Transverse colon (tissue), 4 donors: ENCODE measurements around the gene JAZF1. TPM values are rescaled to one million over a fixed set of nuclear protein-coding genes. Genes with fewer than 3 reads are reported as not detected.

ENCODE experiments used
- DNase-seq: peaks from one replicate; pipeline ENCODE4 v3.0.0-alpha.2; 2019
- H3K27ac ChIP-seq, 4 donors: fragments of 200-600 bp; sonication (generic); 2 replicates each; pipeline ENCODE4 v1.5.1; 2016 to 2018; ENCODE audit warnings: inconsistent platforms in 4 of 4
- H3K27me3 ChIP-seq: fragments of 200-600 bp; sonication (generic); 2 replicates; pipeline ENCODE4 v1.5.1; 2017; ENCODE audit warnings: inconsistent platforms
- H3K36me3 ChIP-seq, 4 donors: fragments of 200-600 bp; sonication (generic); 2 replicates each; pipeline ENCODE4 v1.5.1; 2017 to 2019; ENCODE audit warnings: inconsistent platforms in 4 of 4
- H3K4me1 ChIP-seq, 4 donors: fragments of 200-600 bp; sonication (generic); 2 replicates each; pipeline ENCODE4 v1.5.1; 2017 to 2020; ENCODE audit warnings: inconsistent platforms in 4 of 4
- H3K4me3 ChIP-seq, 4 donors: fragments of 200-600 bp; sonication (generic); 1 replicate in 1 of 4; 2 replicates in 3 of 4; pipeline versions ENCODE4 v1.5.1 to v1.6.1; 2017 to 2019; ENCODE audit warnings: inconsistent platforms in 4 of 4
- H3K9me3 ChIP-seq, 2 donors: fragments of 200-600 bp; sonication (generic); 2 replicates each; pipeline ENCODE4 v1.5.1; 2017 to 2019; ENCODE audit warnings: inconsistent platforms in 2 of 2
- CTCF ChIP-seq, 5 experiments: fragments of 200-600 bp in 3 of 5; fragments of 450-650 bp in 2 of 5; sonication (generic) in 3 of 5; IDR thresholded peaks; 1 replicate in 2 of 5; 2 replicates in 3 of 5; pipeline ENCODE4 v1.5.1; 2016 to 2017; ENCODE audit warnings: antibody characterized with exemption in 5 of 5, inconsistent platforms in 3 of 5, mild to moderate bottlenecking in 2 of 5, moderate library complexity in 1 of 5
- EP300 ChIP-seq: sonication (generic); formaldehyde crosslinking; IDR thresholded peaks from one replicate; pipeline ENCODE4 v1.6.1; 2017; ENCODE audit warnings: antibody characterized with exemption, low read depth
- POLR2A ChIP-seq: fragments of 450-650 bp; IDR thresholded peaks from one replicate; pipeline ENCODE4 v1.6.1; 2016; ENCODE audit warnings: antibody characterized with exemption, mild to moderate bottlenecking, moderate library complexity
- POLR2AphosphoS5 ChIP-seq, 3 donors: sonication (generic); formaldehyde crosslinking; IDR thresholded peaks; one replicate each; pipeline ENCODE4 v1.6.1; 2016; ENCODE audit warnings: antibody characterized with exemption in 3 of 3
- WGBS, 2 donors: methylation state at CpG; one replicate each; pipeline ENCODE4 v1.1.5; 2018; ENCODE audit warnings: low coverage in 1 of 2; 5-methylcytosine and 5-hydroxymethylcytosine counted together
- in situ Hi-C, 4 donors: fragments of 200-750 bp; cut with MboI; loops; one replicate each; pipeline versions ENCODE4 v1.15.0 to v1.15.1; 2017; ENCODE audit warnings: low sequenced_read_pairs in 3 of 4, low pct_ligation_motif_present in 1 of 4, low pct_unique_long_range_greater_than_20kb in 1 of 4
- intact Hi-C: fragments of 100-400 bp; cut with DNase I; formaldehyde crosslinking; loops from one replicate; pipeline ENCODE4 v1.15.1; 2023; ENCODE audit warnings: low total_unique reads
- total RNA-seq, 4 donors: library from RNA; depleted of rRNA; stranded (reverse); fragments of >200 nt; gene quantifications; one replicate each; pipeline ENCODE4 v1.1.0, GENCODE V29; 2016

JAZF1 gene
- total RNA-seq, 4 donors from 2014 or later = 11.0 to 12.2 (median 11.5) TPM

- 90 to 95% methylated on average over 2 of the region's 2 CpGs for WGBS, 2 donors
- TF ChIP-seq POLR2A (no peak), EP300 (no peak), CTCF (IDR thresholded peaks at IDR 0.05) (no peak), POLR2AphosphoS5 (IDR thresholded peaks at IDR 0.05) (no peak)
- H3K27ac ChIP-seq = no peak overlapping the region
- in situ Hi-C loops (no loop called here), intact Hi-C loops (no loop called here)
- H3K9me3 ChIP-seq = no peaks in the 10 kb centered on the region
- H3K4me1 ChIP-seq = no peaks in the 10 kb centered on the region
- H3K36me3 ChIP-seq = no peaks in the 10 kb centered on the region
- no peak overlapping the region for H3K4me3 ChIP-seq
- H3K27me3 ChIP-seq = no peaks in the 10 kb centered on the region
- no peak for DNase-seq
Measured at GRCh38 chr7:28048694-28049093, 131.9 kb downstream of the JAZF1 start.

GRCh38 chr7:28046035-28046434, 134.6 kb downstream of the JAZF1 start:
- intact Hi-C loops = no loop called here
- Histone ChIP-seq H3K9me3 (no peaks in the 10 kb centered on the region), H3K27ac (no peak overlapping the region), H3K36me3 (no peaks in the 10 kb centered on the region), H3K4me3 (no peak overlapping the region), H3K27me3 (no peaks in the 10 kb centered on the region), H3K4me1 (peaks cover 0 to 3% (median 0%) of the 10 kb centered on the region in 4 donors)
- TF ChIP-seq POLR2AphosphoS5 (IDR thresholded peaks at IDR 0.05) = no peak
- no peak for TF ChIP-seq POLR2A
- no peak for TF ChIP-seq CTCF (IDR thresholded peaks at IDR 0.05)
- TF ChIP-seq EP300 = no peak
- 90 to 100% methylated on average over 1 to 2 of the region's 2 CpGs for WGBS, 2 donors
- DNase-seq = no peak
- in situ Hi-C loops = no loop called here

- in situ Hi-C loops = no loop called here
- Histone ChIP-seq H3K27ac (no peak overlapping the region), H3K4me1 (peaks cover 0 to 4% (median 0%) of the 10 kb centered on the region in 4 donors), H3K36me3 (no peaks in the 10 kb centered on the region), H3K27me3 (no peaks in the 10 kb centered on the region), H3K9me3 (no peaks in the 10 kb centered on the region), H3K4me3 (no peak overlapping the region)
- intact Hi-C loops = no loop called here
- 93 to 95% methylated on average over 2 to 4 of the region's 4 CpGs for WGBS, 2 donors
- TF ChIP-seq EP300 (no peak), POLR2AphosphoS5 (IDR thresholded peaks at IDR 0.05) (no peak), CTCF (IDR thresholded peaks at IDR 0.05) (no peak), POLR2A (no peak)
- no peak for DNase-seq
Measured at GRCh38 chr7:28045592-28045991, 135.0 kb downstream of the JAZF1 start.

GRCh38 chr7:28044825-28045224, 135.8 kb downstream of the JAZF1 start:
- no peaks in the 10 kb centered on the region for H3K27me3 ChIP-seq
- H3K4me3 ChIP-seq = no peak overlapping the region
- no peak overlapping the region for H3K27ac ChIP-seq
- peaks cover 0 to 4% (median 0%) of the 10 kb centered on the region in 4 donors for H3K4me1 ChIP-seq
- no peak for DNase-seq
- no peak for TF ChIP-seq POLR2AphosphoS5 (IDR thresholded peaks at IDR 0.05)
- TF ChIP-seq EP300 = no peak
- no peak for TF ChIP-seq CTCF (IDR thresholded peaks at IDR 0.05)
- no peak for TF ChIP-seq POLR2A
- in situ Hi-C loops (no loop called here), intact Hi-C loops (no loop called here)
- H3K9me3 ChIP-seq = no peaks in the 10 kb centered on the region
- no peaks in the 10 kb centered on the region for H3K36me3 ChIP-seq
